Fibroblast of peridontal ligament (primary cell): ENCODE results near the gene SYNE3.
A peak's percentile ranks its signal among the peaks of the same experiment; 100 is the strongest.
"Not testable (repeated sequence)": the region's sequence is repeated elsewhere in the genome, so short reads cannot be mapped to it uniquely, and the experiment has no call there.

Experiments used
- DNase-seq: peaks from one replicate; pipeline ENCODE4 v3.0.0-alpha.2; 2010; ENCODE audit errors: extremely low read depth

Gene SYNE3

GRCh38 chr14:95523815-95524448, 7.5 kb upstream of the SYNE3 start:
- peak; percentile 97 for DNase-seq

- peak; percentile 77 for DNase-seq
Measured at GRCh38 chr14:95523051-95523814, 6.8 kb upstream of the SYNE3 start.

- DNase-seq = no peak
Measured at GRCh38 chr14:95522556-95522955, 6.1 kb upstream of the SYNE3 start.

- no peak for DNase-seq
Measured at GRCh38 chr14:95522116-95522515, 5.7 kb upstream of the SYNE3 start.

GRCh38 chr14:95521001-95521400, 4.6 kb upstream of the SYNE3 start:
- DNase-seq = no peak

- no peak for DNase-seq
Measured at GRCh38 chr14:95520346-95520745, 3.9 kb upstream of the SYNE3 start.

- peak; percentile 94 for DNase-seq
Measured at GRCh38 chr14:95519699-95520098, 3.2 kb upstream of the SYNE3 start.

GRCh38 chr14:95518045-95518751, 1.7 kb upstream of the SYNE3 start:
- DNase-seq = no peak

GRCh38 chr14:95515596-95516552, 576 bp downstream of the SYNE3 start:
- peak; percentile 52 for DNase-seq

- peak; percentile 45 for DNase-seq
Measured at GRCh38 chr14:95515080-95515489, 1.4 kb downstream of the SYNE3 start.

GRCh38 chr14:95514131-95515079, 2.0 kb downstream of the SYNE3 start:
- DNase-seq = no peak

GRCh38 chr14:95513291-95513690, 3.2 kb downstream of the SYNE3 start:
- no peak for DNase-seq

GRCh38 chr14:95511687-95512086, 4.8 kb downstream of the SYNE3 start:
- DNase-seq = no peak

- DNase-seq = no peak
Measured at GRCh38 chr14:95510804-95511203, 5.6 kb downstream of the SYNE3 start.

- DNase-seq = not testable (repeated sequence)
Measured at GRCh38 chr14:95510344-95510743, 6.1 kb downstream of the SYNE3 start.

- DNase-seq = no peak
Measured at GRCh38 chr14:95509495-95509894, 7.0 kb downstream of the SYNE3 start.

- DNase-seq = no peak
Measured at GRCh38 chr14:95508377-95508776, 8.1 kb downstream of the SYNE3 start.

- DNase-seq = peak; percentile 60
Measured at GRCh38 chr14:95507701-95508103, 8.7 kb downstream of the SYNE3 start.

GRCh38 chr14:95507174-95507573, 9.3 kb downstream of the SYNE3 start:
- peak; percentile 95 for DNase-seq

GRCh38 chr14:95505030-95505589, 11.3 kb downstream of the SYNE3 start:
- no peak for DNase-seq
